GM21528 (cell line): ENCODE results near the gene DPH6.
"Not testable (repeated sequence)": the region's sequence is repeated elsewhere in the genome, so short reads cannot be mapped to it uniquely, and the experiment has no call there.

Source experiments
- ATAC-seq: cut with Tn5 transposase; IDR thresholded peaks from one replicate; pipeline ENCODE4 v1.9.1; 2021; ENCODE audit warnings: mild to moderate bottlenecking, moderate library complexity; ENCODE audit not compliant: unreplicated experiment, low FRiP score

The DPH6 gene

DNA sequence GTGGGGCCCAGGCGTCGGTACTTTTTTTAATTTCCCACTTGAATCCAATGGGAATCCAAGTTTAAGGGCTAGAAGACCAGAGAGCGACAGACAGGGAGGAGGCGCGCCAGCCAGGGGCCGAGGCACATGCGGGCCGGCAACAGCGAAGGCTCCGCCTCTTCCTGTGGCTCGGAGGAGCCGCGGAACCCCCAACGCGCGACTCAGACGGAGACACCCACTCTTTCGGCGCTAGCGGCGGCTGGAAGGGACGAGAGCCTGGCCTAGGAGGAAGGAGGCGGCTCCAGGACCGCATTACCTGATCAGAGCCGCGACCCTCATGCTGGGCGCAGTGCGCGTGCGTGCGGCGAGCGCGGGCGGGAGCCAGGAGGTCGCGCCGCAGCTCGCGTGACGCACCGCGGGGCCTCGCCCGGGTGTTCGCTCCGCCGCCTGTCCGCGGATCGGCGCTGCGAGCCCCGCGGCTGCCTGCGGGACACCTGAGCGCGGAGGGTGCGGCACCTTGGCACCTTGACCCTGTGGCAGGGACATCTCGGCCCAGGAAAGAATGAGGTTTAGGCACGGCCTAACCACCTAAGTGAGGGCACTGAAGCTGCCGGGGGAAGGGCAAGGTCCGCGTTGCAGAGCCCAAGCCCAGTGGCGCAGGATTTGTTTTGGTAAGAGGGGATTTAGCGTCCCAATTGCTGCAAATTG, at the start of gene DPH6:
Gene DPH6, minus strand, starts transcription at position 342 of the 687 bp plus-strand sequence. Its CDS starts 24 bp downstream, at position 318.
- peak; percentile 95 for ATAC-seq

GRCh38 chr15:35595656-35596055, 49.7 kb upstream of the DPH6 start:
- no peak for ATAC-seq

DNA sequence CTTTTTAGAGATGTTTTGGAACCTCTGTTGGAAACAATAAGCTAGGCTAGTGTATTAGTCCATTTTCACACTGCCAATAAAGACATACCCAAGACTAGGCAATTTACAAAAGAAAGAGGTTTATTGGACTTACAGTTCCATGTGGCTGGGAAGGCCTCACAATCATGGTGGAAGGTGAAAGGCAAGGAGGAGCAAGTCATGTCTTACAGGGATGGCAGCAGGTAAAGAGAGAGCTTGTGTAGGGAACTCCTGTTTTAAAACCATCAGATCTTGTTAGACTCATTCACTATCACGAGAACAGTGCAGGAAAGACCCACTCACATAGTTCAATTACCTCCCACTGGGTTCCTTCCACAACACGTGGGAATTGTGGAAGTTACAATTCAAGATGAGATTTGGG, 46.0 kb upstream of the DPH6 start:
- ATAC-seq, result not testable (repeated sequence)

DNA sequence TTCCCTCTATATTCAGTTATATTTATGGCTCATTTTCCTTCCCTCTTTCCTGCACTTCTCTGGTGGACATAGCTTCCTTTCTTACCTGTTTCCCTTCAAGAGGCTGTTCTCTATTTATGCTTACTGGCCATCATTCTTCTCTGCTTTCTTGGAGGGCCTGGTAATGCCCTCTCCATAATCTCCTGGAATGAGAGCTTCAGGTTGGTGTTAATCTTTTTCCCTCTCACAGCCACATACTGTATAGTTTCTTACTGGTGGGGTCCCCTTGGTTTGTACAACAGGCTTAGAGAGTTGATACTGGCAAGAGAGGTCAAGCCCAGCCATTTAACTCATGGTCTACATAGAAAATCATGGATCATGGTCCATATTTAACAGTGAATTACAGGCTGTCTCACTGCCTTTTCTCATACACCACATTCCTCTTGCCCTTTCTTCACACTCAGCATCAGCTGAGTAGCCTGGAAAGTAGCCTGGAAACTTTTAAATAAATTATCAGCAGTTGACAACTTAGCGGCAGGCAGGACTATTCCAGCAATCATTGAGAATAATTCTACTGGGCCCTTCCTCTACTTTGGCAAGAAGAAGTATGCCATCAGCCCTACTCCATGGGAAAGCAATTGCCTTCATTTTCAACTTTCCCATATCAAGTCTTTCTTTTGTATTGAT, 38.0 kb upstream of the DPH6 start:
- ATAC-seq, result no peak

- no peak for ATAC-seq
Measured at GRCh38 chr15:35580606-35581005, 34.6 kb upstream of the DPH6 start.

DNA sequence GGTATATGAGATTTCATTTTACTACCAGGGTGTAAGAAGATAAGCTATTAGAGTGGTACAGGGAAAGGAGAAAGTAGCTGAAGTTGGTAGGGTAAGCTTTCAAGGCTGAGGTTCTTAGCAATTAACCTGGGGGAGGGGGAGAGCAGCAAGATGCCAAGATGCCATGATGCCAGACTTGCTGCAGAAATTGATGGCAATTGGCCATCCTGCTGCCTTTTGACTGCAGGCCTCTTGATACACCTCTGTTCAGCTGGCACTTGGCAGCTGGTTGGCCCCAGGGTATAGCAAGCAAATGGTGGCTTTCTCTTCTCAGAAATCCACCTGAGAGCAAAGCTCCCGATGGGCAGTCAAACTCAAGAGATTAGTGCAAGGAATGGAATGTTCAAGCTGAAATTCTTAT, 21.4 kb upstream of the DPH6 start:
- ATAC-seq, result no peak

GRCh38 chr15:35566991-35567390, 21.0 kb upstream of the DPH6 start:
- no peak for ATAC-seq

DNA sequence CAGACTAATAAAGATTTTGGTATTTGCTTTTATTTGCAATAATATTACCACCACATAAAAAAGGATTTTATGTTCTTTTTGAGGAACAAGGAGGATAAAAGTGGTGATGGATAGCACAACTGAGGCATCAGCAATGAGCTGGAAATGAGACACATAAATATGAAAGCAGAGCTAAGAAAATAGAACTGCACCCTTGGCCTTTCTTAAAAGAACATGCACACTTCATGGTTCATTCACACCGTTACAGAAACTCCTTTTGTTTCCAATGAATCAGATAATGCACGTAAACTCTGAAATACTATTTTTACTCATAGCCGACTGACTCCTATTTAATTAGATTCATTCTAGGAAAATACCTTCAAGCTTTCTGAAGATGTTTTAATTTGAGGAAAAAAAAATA, 19.9 kb upstream of the DPH6 start:
- ATAC-seq, result no peak

DNA sequence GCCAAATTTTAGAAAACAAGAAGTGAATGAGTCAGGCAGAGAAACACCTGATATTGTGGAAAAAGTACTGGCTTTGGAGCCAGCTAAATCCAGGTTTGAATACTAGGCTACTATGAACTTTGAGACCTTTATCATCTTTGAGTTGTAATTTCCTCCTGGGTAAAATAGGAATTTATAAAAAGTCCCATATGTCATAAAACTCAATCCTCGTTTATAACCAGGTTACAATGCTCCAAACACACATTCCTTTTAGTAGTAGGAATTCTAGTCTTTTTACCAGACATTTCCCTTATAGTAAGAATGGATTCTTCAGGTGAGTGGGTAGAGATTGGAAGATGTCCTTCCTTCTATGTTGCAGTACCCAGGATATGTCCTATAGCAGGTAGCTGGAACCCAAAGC, 16.7 kb upstream of the DPH6 start:
- no peak for ATAC-seq

DNA sequence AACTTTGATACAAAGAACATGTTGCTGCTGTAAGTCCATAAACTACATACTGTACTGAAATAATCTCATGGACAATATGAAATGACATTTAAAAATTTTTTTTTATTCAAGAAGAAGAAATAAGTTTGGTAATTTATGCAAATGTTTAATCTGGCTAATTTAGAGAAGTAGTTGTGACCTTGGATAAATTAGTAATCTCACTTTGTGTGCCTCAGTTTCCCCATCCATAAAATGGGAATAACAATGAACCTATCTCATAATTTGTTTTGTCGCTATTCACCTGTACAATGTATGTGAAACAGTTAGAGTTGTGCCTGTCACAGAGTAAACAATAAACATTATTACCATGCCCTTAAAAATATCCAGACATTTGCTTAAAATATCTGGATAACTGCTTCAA, 15.3 kb upstream of the DPH6 start:
- ATAC-seq, result no peak

- no peak for ATAC-seq
Measured at GRCh38 chr15:35560870-35561269, 14.9 kb upstream of the DPH6 start.

GRCh38 chr15:35560258-35560657, 14.3 kb upstream of the DPH6 start:
- ATAC-seq, result no peak

DNA sequence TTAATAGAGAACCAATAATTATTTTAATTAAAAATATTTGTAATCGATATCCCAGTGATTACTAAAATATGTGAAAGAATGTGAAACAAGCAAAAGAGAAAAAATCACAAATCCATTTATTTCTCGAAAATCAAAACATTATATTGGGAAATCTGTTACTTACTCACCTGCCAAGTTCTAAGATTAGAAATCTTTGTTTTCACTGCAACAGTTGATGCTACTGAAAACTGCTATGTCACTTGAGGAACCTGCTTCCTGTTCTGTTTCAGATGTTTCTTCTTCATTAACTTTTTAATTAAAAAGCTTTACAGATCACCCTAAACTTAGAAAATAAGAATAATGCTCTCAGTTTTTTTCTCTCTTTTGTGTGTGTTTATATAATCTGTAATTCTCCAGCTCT, 13.7 kb upstream of the DPH6 start:
- ATAC-seq, result no peak

DNA sequence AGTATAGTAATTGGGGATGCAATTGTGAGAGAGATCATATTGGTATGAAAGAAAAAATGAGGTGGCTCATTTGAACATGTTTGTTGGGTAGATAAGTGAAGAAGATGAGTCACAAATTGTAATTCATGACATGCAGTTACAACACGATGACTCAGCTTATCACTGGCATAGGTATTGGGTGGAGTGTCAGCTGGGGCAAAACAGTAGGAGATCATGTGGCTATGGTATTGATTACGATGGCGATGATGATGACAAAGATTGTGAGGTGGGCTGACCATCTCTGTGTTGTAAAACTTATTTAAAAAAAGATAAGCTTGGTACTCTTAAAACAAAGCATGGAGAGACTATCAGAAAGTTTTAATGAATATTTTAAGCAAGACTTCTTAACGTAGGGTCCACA, 11.6 kb upstream of the DPH6 start:
- ATAC-seq, result no peak

DNA sequence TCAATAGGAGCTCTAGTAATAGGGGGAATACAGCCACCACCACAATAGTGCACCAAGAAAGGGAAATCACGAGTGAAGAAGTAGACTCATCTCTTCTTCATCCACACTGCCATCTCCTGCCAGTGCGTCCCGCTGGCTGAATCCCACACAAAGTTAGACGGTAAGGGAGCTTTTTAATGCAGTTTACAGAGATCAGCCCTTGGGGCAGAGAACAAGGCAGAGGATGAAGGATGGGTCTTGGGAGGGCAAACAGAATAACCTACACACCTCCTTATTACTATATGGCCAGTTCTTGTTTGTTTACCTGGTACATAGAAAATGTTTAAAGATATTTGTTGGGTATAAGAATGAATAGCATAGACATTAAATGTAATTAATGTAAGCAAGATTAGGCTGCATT, 11.0 kb upstream of the DPH6 start:
- no peak for ATAC-seq

GRCh38 chr15:35555244-35555643, 9.3 kb upstream of the DPH6 start:
- ATAC-seq, result no peak

DNA sequence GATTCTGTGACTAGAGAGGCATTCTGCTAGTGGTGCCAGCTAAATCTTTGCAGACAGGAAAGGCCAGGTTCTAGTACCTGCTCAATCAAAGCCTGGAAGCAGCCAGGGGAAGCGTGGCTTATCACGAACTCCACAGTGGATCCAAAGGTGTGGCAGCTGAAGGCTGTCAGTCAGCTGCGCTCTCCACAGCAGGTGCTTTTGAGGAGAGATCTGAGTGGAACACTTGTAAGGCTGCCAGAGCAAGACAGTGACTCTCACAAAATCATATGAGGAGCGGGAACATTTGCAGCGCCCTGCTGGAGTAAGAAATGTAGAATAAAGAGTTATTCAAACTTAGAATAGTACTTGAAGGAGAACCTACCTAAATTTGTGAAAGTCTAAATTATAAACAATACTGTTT, 5.0 kb upstream of the DPH6 start:
- ATAC-seq, result no peak

- ATAC-seq, result no peak
Measured at GRCh38 chr15:35549567-35549966, 3.6 kb upstream of the DPH6 start.

DNA sequence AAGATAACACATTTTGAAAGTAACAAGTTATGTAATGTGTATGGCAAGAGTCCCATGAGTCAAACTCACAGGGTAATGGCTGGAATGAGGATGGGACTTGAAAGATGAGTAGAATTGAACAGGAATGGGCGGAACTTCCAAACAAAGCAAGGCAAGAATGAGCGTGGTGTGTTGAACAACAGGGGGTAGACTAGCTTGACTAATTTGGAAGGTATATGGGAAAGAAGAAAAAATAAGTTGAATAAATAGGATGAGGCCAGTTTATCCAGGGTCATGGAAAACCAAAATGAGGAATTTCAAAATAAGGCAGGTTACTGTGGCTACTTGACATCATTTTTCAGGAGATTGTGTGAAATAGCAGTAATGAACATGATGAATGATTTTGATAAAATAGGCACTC, 2.5 kb upstream of the DPH6 start:
- ATAC-seq, result no peak

GRCh38 chr15:35547775-35548364, 1.9 kb upstream of the DPH6 start:
- ATAC-seq, result no peak

DNA sequence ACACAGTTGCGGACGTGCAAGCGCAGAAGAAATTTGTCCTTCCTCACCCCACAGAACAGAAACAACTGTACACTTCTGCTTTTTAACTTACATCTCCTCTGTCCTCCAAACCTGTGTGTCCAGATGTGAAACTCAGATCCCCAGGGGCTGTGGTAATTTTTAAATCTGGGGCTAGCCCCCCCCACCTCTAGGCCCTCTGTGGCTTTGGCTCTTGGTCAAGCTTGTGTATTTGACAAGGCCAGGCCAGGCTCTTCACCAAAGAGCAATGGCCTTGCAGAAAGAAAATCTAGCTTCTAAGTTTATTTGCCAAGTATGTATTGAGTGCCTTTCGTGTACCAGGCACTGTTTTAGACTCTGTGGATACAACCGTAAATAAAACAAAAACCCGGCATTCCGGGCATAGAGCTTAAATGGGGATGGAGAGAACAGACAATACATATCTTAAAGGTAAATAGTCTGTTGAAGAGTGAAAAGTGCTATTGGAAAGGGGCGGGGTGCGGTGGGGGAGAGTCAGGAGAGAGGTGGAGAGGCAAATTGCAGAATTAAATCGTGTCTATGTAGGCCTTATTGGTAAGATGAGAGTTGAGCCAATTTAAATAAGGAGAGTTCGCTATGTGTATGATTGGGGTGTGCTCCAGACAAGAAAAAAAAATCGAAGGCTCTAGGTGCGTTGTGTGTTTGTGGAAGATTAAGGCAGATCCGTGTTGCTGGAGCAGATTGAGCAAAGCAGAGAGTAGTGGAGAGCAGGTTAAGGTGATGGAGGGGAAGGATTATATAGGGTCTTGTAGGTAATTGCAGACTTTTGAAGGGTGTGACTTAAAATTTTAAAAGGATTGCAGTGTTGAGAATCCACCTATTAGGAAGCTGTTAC, 781 bp upstream of the DPH6 start:
- peak; percentile 29 for ATAC-seq
